SU-DHL-6 (cell line): ENCODE measurements around the gene CPE.
"Not testable (repeated sequence)": the region's sequence is repeated elsewhere in the genome, so short reads cannot be mapped to it uniquely, and the experiment has no call there.

ENCODE experiments used
- H2AFZ ChIP-seq: fragments of 200-600 bp; sonication (generic); 2 replicates; pipeline ENCODE4 v1.6.1; 2014; ENCODE audit warnings: low read depth, mild to moderate bottlenecking, moderate library complexity, mixed read lengths, antibody characterized with exemption, low read length; ENCODE audit not compliant: severe bottlenecking
- H3F3A ChIP-seq: fragments of 200-600 bp; shearing (Covaris generic); 2 replicates; pipeline ENCODE4 v1.6.0; 2016; ENCODE audit warnings: antibody characterized with exemption, mild to moderate bottlenecking; ENCODE audit not compliant: insufficient read depth
- H3K27ac ChIP-seq: fragments of 200-600 bp; sonication (generic); 2 replicates; pipeline ENCODE4 v1.5.1; 2016; ENCODE audit warnings: low read depth, mild to moderate bottlenecking, low read length, moderate library complexity, mixed read lengths
- H3K27me3 ChIP-seq: fragments of 200-600 bp; sonication (generic), shearing (Covaris generic); 2 replicates; pipeline ENCODE4 v1.6.0; 2014; ENCODE audit warnings: mild to moderate bottlenecking, low read length
- H3K36me3 ChIP-seq: fragments of 200-600 bp; sonication (generic); 2 replicates; pipeline ENCODE4 v1.6.1; 2014; ENCODE audit warnings: mild to moderate bottlenecking, low read length, mixed read lengths
- H3K4me2 ChIP-seq: fragments of 300-600, 200-600 bp; shearing (Covaris generic), sonication (generic); 2 replicates; pipeline ENCODE4 v1.6.0; 2014; ENCODE audit warnings: low read length, low read depth, mild to moderate bottlenecking; ENCODE audit not compliant: poor library complexity, severe bottlenecking
- H3K4me3 ChIP-seq: fragments of 200-600 bp; sonication (generic); 2 replicates; pipeline ENCODE4 v1.5.1; 2014; ENCODE audit warnings: antibody characterized with exemption, low read length, mild to moderate bottlenecking, mixed read lengths; ENCODE audit not compliant: insufficient read depth, poor library complexity, severe bottlenecking
- H3K79me2 ChIP-seq: fragments of 200-600 bp; sonication (generic); 2 replicates; pipeline ENCODE4 v1.6.1; 2014; ENCODE audit warnings: mild to moderate bottlenecking, low read length, moderate library complexity; ENCODE audit not compliant: insufficient read depth
- H3K9ac ChIP-seq: fragments of 200-600 bp; sonication (generic); 2 replicates; pipeline ENCODE4 v1.7.0; 2014; ENCODE audit warnings: mild to moderate bottlenecking, low read length
- H3K9me2 ChIP-seq: fragments of 200-600 bp; sonication (generic); replicated peaks from 2 replicates; pipeline ENCODE4 v1.6.1; 2014; ENCODE audit warnings: low read length; ENCODE audit not compliant: insufficient read depth
- H3K9me3 ChIP-seq: fragments of 200-600 bp; sonication (generic); 2 replicates; pipeline ENCODE4 v1.6.1; 2014; ENCODE audit warnings: low read length, mixed read lengths; ENCODE audit not compliant: insufficient read depth
- H4K20me1 ChIP-seq: fragments of 200-600 bp; sonication (generic); 2 replicates; pipeline ENCODE4 v1.6.1; 2014; ENCODE audit warnings: low read depth, mild to moderate bottlenecking, antibody characterized with exemption, low read length, moderate library complexity, mixed read lengths
- EZH2phosphoT487 ChIP-seq: fragments of 200-600 bp; sonication (generic), shearing (Covaris generic); conservative IDR thresholded peaks from 2 replicates; pipeline ENCODE4 v1.6.1; 2018; ENCODE audit warnings: mild to moderate bottlenecking, antibody characterized with exemption, low read length, moderate library complexity, mixed read lengths
- TF ChIP-seq, protein P1 (sequence below): fragments of 200-600 bp; sonication (generic); IDR thresholded peaks from one replicate; pipeline ENCODE4 v1.5.1; 2017; ENCODE audit warnings: antibody characterized with exemption, mild to moderate bottlenecking, low read length, moderate library complexity; ENCODE audit not compliant: insufficient read depth, poor library complexity, severe bottlenecking

CPE gene

GRCh38 chr4:165489786-165490185, 111.0 kb downstream of the CPE start:
- Histone ChIP-seq H3K4me3 (no peak overlapping the region), H3K9me2 (no peaks in the 10 kb centered on the region), H3F3A (no peaks in the 10 kb centered on the region), H3K79me2 (no peaks in the 10 kb centered on the region), H3K27ac (no peak overlapping the region), H3K4me2 (no peak overlapping the region), H4K20me1 (no peaks in the 10 kb centered on the region), H3K27me3 (no peaks in the 10 kb centered on the region), H2AFZ (no peak overlapping the region), H3K9ac (no peak overlapping the region), H3K9me3 (no peaks in the 10 kb centered on the region), H3K36me3 (no peaks in the 10 kb centered on the region)
- TF ChIP-seq EZH2phosphoT487, result no peak
- TF ChIP-seq, protein P1, sequence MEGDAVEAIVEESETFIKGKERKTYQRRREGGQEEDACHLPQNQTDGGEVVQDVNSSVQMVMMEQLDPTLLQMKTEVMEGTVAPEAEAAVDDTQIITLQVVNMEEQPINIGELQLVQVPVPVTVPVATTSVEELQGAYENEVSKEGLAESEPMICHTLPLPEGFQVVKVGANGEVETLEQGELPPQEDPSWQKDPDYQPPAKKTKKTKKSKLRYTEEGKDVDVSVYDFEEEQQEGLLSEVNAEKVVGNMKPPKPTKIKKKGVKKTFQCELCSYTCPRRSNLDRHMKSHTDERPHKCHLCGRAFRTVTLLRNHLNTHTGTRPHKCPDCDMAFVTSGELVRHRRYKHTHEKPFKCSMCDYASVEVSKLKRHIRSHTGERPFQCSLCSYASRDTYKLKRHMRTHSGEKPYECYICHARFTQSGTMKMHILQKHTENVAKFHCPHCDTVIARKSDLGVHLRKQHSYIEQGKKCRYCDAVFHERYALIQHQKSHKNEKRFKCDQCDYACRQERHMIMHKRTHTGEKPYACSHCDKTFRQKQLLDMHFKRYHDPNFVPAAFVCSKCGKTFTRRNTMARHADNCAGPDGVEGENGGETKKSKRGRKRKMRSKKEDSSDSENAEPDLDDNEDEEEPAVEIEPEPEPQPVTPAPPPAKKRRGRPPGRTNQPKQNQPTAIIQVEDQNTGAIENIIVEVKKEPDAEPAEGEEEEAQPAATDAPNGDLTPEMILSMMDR, result no peak

DNA sequence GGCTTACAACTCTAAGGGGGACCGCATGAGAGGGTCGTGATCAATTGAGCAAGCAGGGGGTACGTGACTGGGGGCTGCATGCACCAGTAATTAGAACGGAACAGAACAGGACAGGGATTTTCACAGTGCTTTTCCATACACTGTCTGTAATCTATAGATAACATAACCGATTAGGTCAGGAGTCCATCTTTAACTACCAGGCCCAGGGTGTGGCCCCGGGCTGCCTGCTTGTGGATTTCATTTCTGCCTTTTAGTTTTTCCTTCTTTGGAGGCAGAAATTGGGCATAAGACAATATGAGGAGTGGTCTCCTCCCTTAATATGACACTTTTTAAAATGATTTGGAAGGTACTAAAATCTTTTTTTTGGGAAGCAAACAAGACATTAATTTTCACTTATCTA, 113.8 kb downstream of the CPE start:
- H2AFZ ChIP-seq, result not testable (repeated sequence)

GRCh38 chr4:165493359-165493758, 114.6 kb downstream of the CPE start:
- no peak overlapping the region for H3K9ac ChIP-seq
- H3K4me2 ChIP-seq, result no peak overlapping the region
- H4K20me1 ChIP-seq, result peaks cover 5% of the 10 kb centered on the region; the same call in 1 of the 2 replicates
- no peaks in the 10 kb centered on the region for H3K36me3 ChIP-seq
- H3F3A ChIP-seq, result no peaks in the 10 kb centered on the region
- H3K9me3 ChIP-seq, result no peaks in the 10 kb centered on the region
- no peaks in the 10 kb centered on the region for H3K9me2 ChIP-seq
- H3K4me3 ChIP-seq, result no peak overlapping the region
- TF ChIP-seq, protein P1, result peak; percentile 41
- no peak for TF ChIP-seq EZH2phosphoT487
- no peak overlapping the region for H2AFZ ChIP-seq
- H3K27me3 ChIP-seq, result no peaks in the 10 kb centered on the region
- H3K79me2 ChIP-seq, result no peaks in the 10 kb centered on the region
- H3K27ac ChIP-seq, result no peak overlapping the region

More for the DNA sequence above, 113.8 kb downstream of the CPE start:
- H3F3A ChIP-seq, H3K9me2 ChIP-seq, H4K20me1 ChIP-seq, H3K27me3 ChIP-seq, H3K27ac ChIP-seq, H3K9me3 ChIP-seq, H3K9ac ChIP-seq, H3K4me3 ChIP-seq, H3K36me3 ChIP-seq, H3K79me2 ChIP-seq, H3K4me2 ChIP-seq: not testable (repeated sequence)

- Histone ChIP-seq H4K20me1 (no peaks in the 10 kb centered on the region), H3K9me2 (no peaks in the 10 kb centered on the region), H3K9me3 (no peaks in the 10 kb centered on the region), H3K27me3 (no peaks in the 10 kb centered on the region), H3K9ac (no peak overlapping the region), H3K79me2 (no peaks in the 10 kb centered on the region), H3K27ac (no peak overlapping the region), H3K4me2 (no peak overlapping the region), H3K36me3 (no peaks in the 10 kb centered on the region), H2AFZ (no peak overlapping the region), H3K4me3 (no peak overlapping the region), H3F3A (no peaks in the 10 kb centered on the region)
- TF ChIP-seq, protein P1, result no peak
- no peak for TF ChIP-seq EZH2phosphoT487
Measured at GRCh38 chr4:165502916-165503907, 124.4 kb downstream of the CPE start.
